Measurements from ENCODE around the gene RNU1-3.
"Not testable (repeated sequence)": the region's sequence is repeated elsewhere in the genome, so short reads cannot be mapped to it uniquely, and the experiment has no call there.

RNU1-3 gene

GRCh38 chr1:16651560-16651959, 15.2 kb downstream of the RNU1-3 start:
- not testable (repeated sequence) for DNase-seq

- not testable (repeated sequence) for DNase-seq
These were observed 16.8 kb downstream of the RNU1-3 start for GRCh38 chr1:16649960-16650359.

GRCh38 chr1:16649390-16649789, 17.4 kb downstream of the RNU1-3 start:
- DNase-seq, result not testable (repeated sequence)

- DNase-seq, result not testable (repeated sequence)
These were observed 18.0 kb downstream of the RNU1-3 start for GRCh38 chr1:16648756-16649155.

- not testable (repeated sequence) for DNase-seq
These were observed 18.5 kb downstream of the RNU1-3 start for GRCh38 chr1:16648250-16648649.

GRCh38 chr1:16647179-16648176, 19.3 kb downstream of the RNU1-3 start:
- not testable (repeated sequence) for DNase-seq

- not testable (repeated sequence) for DNase-seq
These were observed 20.0 kb downstream of the RNU1-3 start for GRCh38 chr1:16646716-16647115.

- DNase-seq, result not testable (repeated sequence)
These were observed 20.6 kb downstream of the RNU1-3 start for GRCh38 chr1:16646061-16646664.

- not testable (repeated sequence) for DNase-seq
These were observed 21.3 kb downstream of the RNU1-3 start for GRCh38 chr1:16645271-16646060.

GRCh38 chr1:16644482-16645270, 22.1 kb downstream of the RNU1-3 start:
- peak; percentile 98 for DNase-seq

GRCh38 chr1:16644193-16644481, 22.6 kb downstream of the RNU1-3 start:
- DNase-seq, result no peak

- not testable (repeated sequence) for DNase-seq
These were observed 23.1 kb downstream of the RNU1-3 start for GRCh38 chr1:16643476-16644192.

- not testable (repeated sequence) for DNase-seq
These were observed 23.7 kb downstream of the RNU1-3 start for GRCh38 chr1:16643001-16643411.

- not testable (repeated sequence) for DNase-seq
These were observed 24.5 kb downstream of the RNU1-3 start for GRCh38 chr1:16642025-16642966.

- not testable (repeated sequence) for DNase-seq
These were observed 25.4 kb downstream of the RNU1-3 start for GRCh38 chr1:16641159-16641975.

GRCh38 chr1:16639091-16640031, 27.4 kb downstream of the RNU1-3 start:
- not testable (repeated sequence) for DNase-seq

- DNase-seq, result not testable (repeated sequence)
These were observed 28.6 kb downstream of the RNU1-3 start for GRCh38 chr1:16637941-16638778.

Data from NCI-H2171 (cell line).